SK-N-SH (cell line): Measurements from ENCODE around the gene SLC30A2. TPM values are rescaled to one million over a fixed set of nuclear protein-coding genes. Genes with fewer than 3 reads are reported as not detected.

ENCODE experiments used
- CTCF ChIA-PET: fragments of 300-600, 350-600 bp; formaldehyde crosslinking; extraction: SDS; loops from one replicate; lab custom pipeline; 2021; lab: Yijun Ruan, JAX
- POLR2A ChIA-PET: fragments of 350-600 bp; sonication (Branson Sonifier 250); formaldehyde crosslinking; extraction: SDS; loops from one replicate; lab custom pipeline; 2020; ENCODE audit warnings: antibody characterized with exemption, inconsistent platforms; lab: Yijun Ruan, JAX
- DNase-seq: peaks from one replicate; pipeline ENCODE4 v3.0.0; 2012
- H2AFZ ChIP-seq: fragments of 200-600 bp; sonication (generic); 2 replicates; pipeline ENCODE4 v1.8.1; 2016; ENCODE audit warnings: antibody characterized with exemption, mild to moderate bottlenecking, low read depth
- H3F3A ChIP-seq: fragments of 200-600 bp; sonication (generic); replicated peaks from 2 replicates; pipeline ENCODE3; 2016; ENCODE audit warnings: antibody characterized with exemption, mild to moderate bottlenecking; ENCODE audit not compliant: insufficient read depth
- H3K27ac ChIP-seq, 2 experiments: fragments of 200-500 bp in 1 of 2; fragments of 200-600 bp in 1 of 2; sonication (Bioruptor generic) in 1 of 2; sonication (generic), shearing (Covaris generic) in 1 of 2; 2 replicates each; pipeline versions ENCODE4 v1.5.1 to v1.6.1; 2014 to 2016; ENCODE audit warnings: low read depth in 2 of 2, inconsistent platforms in 1 of 2, low read length in 1 of 2, mild to moderate bottlenecking in 1 of 2, mixed read lengths in 1 of 2
- H3K27me3 ChIP-seq: fragments of 200-600 bp; sonication (generic), shearing (Covaris generic); 2 replicates; pipeline ENCODE4 v1.6.1; 2016; ENCODE audit warnings: mixed run types; ENCODE audit not compliant: insufficient read depth
- H3K36me3 ChIP-seq, 2 experiments: fragments of 200-500 bp in 1 of 2; fragments of 200-600 bp in 1 of 2; sonication (Bioruptor generic) in 1 of 2; sonication (generic) in 1 of 2; replicated peaks in 1 of 2; 2 replicates each; pipeline versions ENCODE3 to v1.5.1; 2014 to 2016; ENCODE audit warnings: low read length in 1 of 2, mild to moderate bottlenecking in 1 of 2; ENCODE audit not compliant: insufficient read depth in 2 of 2, control insufficient read depth in 1 of 2
- H3K4me1 ChIP-seq, 2 experiments: fragments of 200-500 bp in 1 of 2; fragments of 200-600 bp in 1 of 2; sonication (Bioruptor generic) in 1 of 2; sonication (generic), shearing (Covaris generic) in 1 of 2; 2 replicates each; pipeline versions ENCODE4 v1.5.1 to v1.6.1; 2014 to 2016; ENCODE audit warnings: low read depth in 1 of 2, low read length in 1 of 2, mixed run types in 1 of 2; ENCODE audit not compliant: insufficient read depth in 2 of 2, control insufficient read depth in 1 of 2
- H3K4me2 ChIP-seq: fragments of 200-600 bp; sonication (generic), shearing (Covaris generic); 2 replicates; pipeline ENCODE4 v1.6.1; 2017; ENCODE audit warnings: mixed run types
- H3K4me3 ChIP-seq, 2 experiments: fragments of 200-500 bp in 1 of 2; fragments of 200-600 bp in 1 of 2; sonication (Bioruptor generic) in 1 of 2; sonication (generic), shearing (Covaris generic) in 1 of 2; 2 replicates each; pipeline versions ENCODE4 v1.5.1 to v1.8.1; 2014 to 2016; ENCODE audit warnings: low read depth in 2 of 2, inconsistent platforms in 1 of 2, low read length in 1 of 2, mild to moderate bottlenecking in 1 of 2, mixed read lengths in 1 of 2, moderate library complexity in 1 of 2
- H3K79me2 ChIP-seq: fragments of 200-600 bp; sonication (generic); 2 replicates; pipeline ENCODE4 v1.8.1; 2017; ENCODE audit warnings: mild to moderate bottlenecking; ENCODE audit not compliant: insufficient read depth
- H3K9ac ChIP-seq: fragments of 200-600 bp; sonication (generic); 2 replicates; pipeline ENCODE4 v1.6.1; 2017; ENCODE audit warnings: mixed run types
- H3K9me2 ChIP-seq: fragments of 200-600 bp; sonication (generic); 2 replicates; pipeline ENCODE4 v1.6.1; 2017; ENCODE audit warnings: mixed run types
- H3K9me3 ChIP-seq: fragments of 200-600 bp; sonication (generic); 2 replicates; pipeline ENCODE4 v1.6.1; 2017; ENCODE audit warnings: mixed run types, mild to moderate bottlenecking, moderate library complexity
- H4K20me1 ChIP-seq: fragments of 200-600 bp; sonication (generic); 2 replicates; pipeline ENCODE4 v1.6.1; 2017; ENCODE audit warnings: mild to moderate bottlenecking, mixed run types; ENCODE audit not compliant: insufficient read depth
- CHD2 ChIP-seq: fragments of 150-350 bp; IDR thresholded peaks from 2 replicates; pipeline ENCODE4 v1.6.1; 2018; ENCODE audit warnings: low read length; ENCODE audit not compliant: partially characterized antibody
- FOSL2 ChIP-seq: IDR thresholded peaks from 2 replicates; pipeline ENCODE4 v1.4.0; 2012; ENCODE audit warnings: low read depth, mild to moderate bottlenecking, moderate library complexity, borderline replicate concordance
- FOXJ3 ChIP-seq: sonication (generic); formaldehyde crosslinking; IDR thresholded peaks from 2 replicates; pipeline ENCODE4 v1.5.1; 2020; ENCODE audit warnings: mild to moderate bottlenecking, missing genetic modification reagents
- FOXM1 ChIP-seq: IDR thresholded peaks from 2 replicates; pipeline ENCODE4 v1.4.0; 2012; ENCODE audit warnings: low read depth, mild to moderate bottlenecking
- GATA2 ChIP-seq: sonication (generic); formaldehyde crosslinking; IDR thresholded peaks from 2 replicates; pipeline ENCODE4 v1.5.0; 2020; ENCODE audit warnings: mild to moderate bottlenecking, missing genetic modification reagents
- JUND ChIP-seq: IDR thresholded peaks from 2 replicates; pipeline ENCODE4 v1.4.0; 2012
- MEF2A ChIP-seq: IDR thresholded peaks from 2 replicates; pipeline ENCODE4 v1.4.0; 2012; ENCODE audit warnings: low read depth, borderline replicate concordance
- MXI1 ChIP-seq: IDR thresholded peaks from 2 replicates; pipeline ENCODE4 v1.6.1; 2012; ENCODE audit warnings: mild to moderate bottlenecking, low read depth, low read length, improper control_type of control experiment
- RCOR1 ChIP-seq: fragments of 150-350 bp; IDR thresholded peaks from 2 replicates; pipeline ENCODE4 v1.6.1; 2017; ENCODE audit warnings: antibody characterized with exemption, low read length
- RFX5 ChIP-seq: IDR thresholded peaks from 2 replicates; pipeline ENCODE4 v1.6.1; 2012; ENCODE audit warnings: mild to moderate bottlenecking, improper control_type of control experiment, low read length
- RXRA ChIP-seq: IDR thresholded peaks from 2 replicates; pipeline ENCODE4 v1.4.0; 2012; ENCODE audit warnings: low read depth, mild to moderate bottlenecking, borderline replicate concordance
- TCF12 ChIP-seq: IDR thresholded peaks from 2 replicates; pipeline ENCODE4 v1.4.0; 2012
- TEAD4 ChIP-seq: IDR thresholded peaks from 2 replicates; pipeline ENCODE4 v1.4.0; 2012; ENCODE audit warnings: mild to moderate bottlenecking, borderline replicate concordance; ENCODE audit not compliant: insufficient read depth
- USF1 ChIP-seq: IDR thresholded peaks from 2 replicates; pipeline ENCODE4 v1.4.0; 2012; ENCODE audit warnings: low read depth, borderline replicate concordance
- USF2 ChIP-seq: fragments of 150-350 bp; IDR thresholded peaks from 2 replicates; pipeline ENCODE4 v1.6.1; 2017; ENCODE audit warnings: antibody characterized with exemption, low read length, low read depth, borderline replicate concordance
- WGBS: methylation state at CpG from one replicate; pipeline ENCODE4 v1.1.6; 2017; ENCODE audit warnings: low lambda C conversion rate; 5-methylcytosine and 5-hydroxymethylcytosine counted together
- polyA plus RNA-seq, 3 experiments: library from polyadenylated mRNA; depleted of rRNA; stranded (reverse); fragments of >200 nt; gene quantifications; 2 replicates each; pipeline ENCODE4 v1.2.3, GENCODE V29; 2012
- TF ChIP-seq, protein P1 (sequence below): IDR thresholded peaks from 2 replicates; pipeline ENCODE4; 2012
- TF ChIP-seq, protein P2 (sequence below): IDR thresholded peaks from 2 replicates; pipeline ENCODE4 v1.6.1; 2012; ENCODE audit warnings: mild to moderate bottlenecking, low read depth, low read length, moderate library complexity
- TF ChIP-seq, protein P3 (sequence below): fragments of 150-350 bp; IDR thresholded peaks from 2 replicates; pipeline ENCODE4 v1.6.1; 2016; ENCODE audit warnings: mild to moderate bottlenecking, low read depth, low read length
- TF ChIP-seq, protein P4 (sequence below): IDR thresholded peaks from 2 replicates; pipeline ENCODE4 v1.4.0; 2012; ENCODE audit warnings: low read depth, borderline replicate concordance

SLC30A2 gene
- polyA plus RNA-seq, 1 of the 3 experiments (the other 2 are of a cell fraction) = not detected

GRCh38 chr1:26012864-26013263, 33.1 kb downstream of the SLC30A2 start:
- H3K27ac ChIP-seq = no peak overlapping the region
- no peaks in the 10 kb centered on the region for H3F3A ChIP-seq
- no peak for TF ChIP-seq TEAD4
- no peak for TF ChIP-seq TCF12
- no peak for TF ChIP-seq CHD2
- no peak for TF ChIP-seq MXI1
- no peak for TF ChIP-seq FOXJ3 (CRISPR knock-in tag)
- TF ChIP-seq, protein P1, sequence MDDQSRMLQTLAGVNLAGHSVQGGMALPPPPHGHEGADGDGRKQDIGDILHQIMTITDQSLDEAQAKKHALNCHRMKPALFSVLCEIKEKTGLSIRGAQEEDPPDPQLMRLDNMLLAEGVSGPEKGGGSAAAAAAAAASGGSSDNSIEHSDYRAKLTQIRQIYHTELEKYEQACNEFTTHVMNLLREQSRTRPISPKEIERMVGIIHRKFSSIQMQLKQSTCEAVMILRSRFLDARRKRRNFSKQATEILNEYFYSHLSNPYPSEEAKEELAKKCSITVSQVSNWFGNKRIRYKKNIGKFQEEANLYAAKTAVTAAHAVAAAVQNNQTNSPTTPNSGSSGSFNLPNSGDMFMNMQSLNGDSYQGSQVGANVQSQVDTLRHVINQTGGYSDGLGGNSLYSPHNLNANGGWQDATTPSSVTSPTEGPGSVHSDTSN = no peak
- TF ChIP-seq, protein P2, sequence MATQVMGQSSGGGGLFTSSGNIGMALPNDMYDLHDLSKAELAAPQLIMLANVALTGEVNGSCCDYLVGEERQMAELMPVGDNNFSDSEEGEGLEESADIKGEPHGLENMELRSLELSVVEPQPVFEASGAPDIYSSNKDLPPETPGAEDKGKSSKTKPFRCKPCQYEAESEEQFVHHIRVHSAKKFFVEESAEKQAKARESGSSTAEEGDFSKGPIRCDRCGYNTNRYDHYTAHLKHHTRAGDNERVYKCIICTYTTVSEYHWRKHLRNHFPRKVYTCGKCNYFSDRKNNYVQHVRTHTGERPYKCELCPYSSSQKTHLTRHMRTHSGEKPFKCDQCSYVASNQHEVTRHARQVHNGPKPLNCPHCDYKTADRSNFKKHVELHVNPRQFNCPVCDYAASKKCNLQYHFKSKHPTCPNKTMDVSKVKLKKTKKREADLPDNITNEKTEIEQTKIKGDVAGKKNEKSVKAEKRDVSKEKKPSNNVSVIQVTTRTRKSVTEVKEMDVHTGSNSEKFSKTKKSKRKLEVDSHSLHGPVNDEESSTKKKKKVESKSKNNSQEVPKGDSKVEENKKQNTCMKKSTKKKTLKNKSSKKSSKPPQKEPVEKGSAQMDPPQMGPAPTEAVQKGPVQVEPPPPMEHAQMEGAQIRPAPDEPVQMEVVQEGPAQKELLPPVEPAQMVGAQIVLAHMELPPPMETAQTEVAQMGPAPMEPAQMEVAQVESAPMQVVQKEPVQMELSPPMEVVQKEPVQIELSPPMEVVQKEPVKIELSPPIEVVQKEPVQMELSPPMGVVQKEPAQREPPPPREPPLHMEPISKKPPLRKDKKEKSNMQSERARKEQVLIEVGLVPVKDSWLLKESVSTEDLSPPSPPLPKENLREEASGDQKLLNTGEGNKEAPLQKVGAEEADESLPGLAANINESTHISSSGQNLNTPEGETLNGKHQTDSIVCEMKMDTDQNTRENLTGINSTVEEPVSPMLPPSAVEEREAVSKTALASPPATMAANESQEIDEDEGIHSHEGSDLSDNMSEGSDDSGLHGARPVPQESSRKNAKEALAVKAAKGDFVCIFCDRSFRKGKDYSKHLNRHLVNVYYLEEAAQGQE = no peak
- TF ChIP-seq RCOR1 = no peak
- TF ChIP-seq FOSL2 = no peak
- no peak for TF ChIP-seq RXRA
- TF ChIP-seq RFX5 = no peak
- TF ChIP-seq USF1 = no peak
- TF ChIP-seq JUND = no peak
- no peak for TF ChIP-seq FOXM1
- TF ChIP-seq, protein P3, sequence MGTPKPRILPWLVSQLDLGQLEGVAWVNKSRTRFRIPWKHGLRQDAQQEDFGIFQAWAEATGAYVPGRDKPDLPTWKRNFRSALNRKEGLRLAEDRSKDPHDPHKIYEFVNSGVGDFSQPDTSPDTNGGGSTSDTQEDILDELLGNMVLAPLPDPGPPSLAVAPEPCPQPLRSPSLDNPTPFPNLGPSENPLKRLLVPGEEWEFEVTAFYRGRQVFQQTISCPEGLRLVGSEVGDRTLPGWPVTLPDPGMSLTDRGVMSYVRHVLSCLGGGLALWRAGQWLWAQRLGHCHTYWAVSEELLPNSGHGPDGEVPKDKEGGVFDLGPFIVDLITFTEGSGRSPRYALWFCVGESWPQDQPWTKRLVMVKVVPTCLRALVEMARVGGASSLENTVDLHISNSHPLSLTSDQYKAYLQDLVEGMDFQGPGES = no peak
- TF ChIP-seq USF2 = no peak
- TF ChIP-seq MEF2A = no peak
- TF ChIP-seq, protein P4, sequence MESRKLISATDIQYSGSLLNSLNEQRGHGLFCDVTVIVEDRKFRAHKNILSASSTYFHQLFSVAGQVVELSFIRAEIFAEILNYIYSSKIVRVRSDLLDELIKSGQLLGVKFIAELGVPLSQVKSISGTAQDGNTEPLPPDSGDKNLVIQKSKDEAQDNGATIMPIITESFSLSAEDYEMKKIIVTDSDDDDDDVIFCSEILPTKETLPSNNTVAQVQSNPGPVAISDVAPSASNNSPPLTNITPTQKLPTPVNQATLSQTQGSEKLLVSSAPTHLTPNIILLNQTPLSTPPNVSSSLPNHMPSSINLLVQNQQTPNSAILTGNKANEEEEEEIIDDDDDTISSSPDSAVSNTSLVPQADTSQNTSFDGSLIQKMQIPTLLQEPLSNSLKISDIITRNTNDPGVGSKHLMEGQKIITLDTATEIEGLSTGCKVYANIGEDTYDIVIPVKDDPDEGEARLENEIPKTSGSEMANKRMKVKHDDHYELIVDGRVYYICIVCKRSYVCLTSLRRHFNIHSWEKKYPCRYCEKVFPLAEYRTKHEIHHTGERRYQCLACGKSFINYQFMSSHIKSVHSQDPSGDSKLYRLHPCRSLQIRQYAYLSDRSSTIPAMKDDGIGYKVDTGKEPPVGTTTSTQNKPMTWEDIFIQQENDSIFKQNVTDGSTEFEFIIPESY = no peak
- no peak for TF ChIP-seq GATA2 (CRISPR knock-in tag)
- DNase-seq = no peak
- no peaks in the 10 kb centered on the region for H3K79me2 ChIP-seq
- CTCF ChIA-PET = interaction anchor here (0.9 to 1.5 kb wide), 3 partner anchors 8 to 118 kb away, joined by 3 to 6 read pairs (median 4); partner anchors contain the start of gene PAFAH2
- H3K9me2 ChIP-seq = no peaks in the 10 kb centered on the region
- H3K36me3 ChIP-seq = no peaks in the 10 kb centered on the region
- no peak overlapping the region for H3K9ac ChIP-seq
- WGBS = 48% methylated on average over 3 of the region's 3 CpGs
- H3K4me3 ChIP-seq = no peak overlapping the region
- peaks cover 8 to 15% of the 10 kb centered on the region in 2 experiments; a peak in 2 of 4 replicates for H3K4me1 ChIP-seq
- no peak overlapping the region for H2AFZ ChIP-seq
- H3K9me3 ChIP-seq = no peaks in the 10 kb centered on the region
- no peaks in the 10 kb centered on the region for H4K20me1 ChIP-seq
- no peaks in the 10 kb centered on the region for H3K27me3 ChIP-seq
- POLR2A ChIA-PET = no interaction called here
- H3K4me2 ChIP-seq = no peak overlapping the region
